A673 (cell line): Measurements from ENCODE around the gene TMEM178B. TPM values are rescaled to one million over a fixed set of nuclear protein-coding genes. Genes with fewer than 3 reads are reported as not detected.

Experiments
- BruUV-seq: library from RNA; stranded (reverse); fragments of 400-500 nt; replicated peaks from 2 replicates; lab custom pipeline; 2021; lab: Mats Ljungman, UMichigan
- CTCF ChIA-PET: fragments of 300-600 bp; sonication (Branson Sonifier 250); formaldehyde crosslinking; loops from one replicate; lab custom pipeline; 2022; ENCODE audit warnings: antibody characterized with exemption; lab: Charles Lee
- POLR2A ChIA-PET: fragments of 300-600 bp; sonication (Branson Sonifier 250); formaldehyde crosslinking; loops from one replicate; lab custom pipeline; 2022; ENCODE audit warnings: antibody characterized with exemption; ENCODE audit not compliant: low non-redundant PET; lab: Charles Lee
- DNase-seq: peaks from one replicate; pipeline ENCODE4 v3.0.0-alpha.2; 2015; ENCODE audit warnings: low spot score
- H3K27ac ChIP-seq: fragments of 200-600 bp; sonication (generic); 2 replicates; pipeline ENCODE4 v1.5.1; 2016; ENCODE audit warnings: mixed run types, low read depth, mild to moderate bottlenecking, mixed read lengths, antibody characterized with exemption, low read length; ENCODE audit not compliant: poor library complexity, severe bottlenecking
- H3K27me3 ChIP-seq: fragments of 200-600 bp; sonication (generic); replicated peaks from 2 replicates; pipeline ENCODE4 v1.6.1; 2017; ENCODE audit warnings: mixed run types, low read depth, mild to moderate bottlenecking, mixed read lengths, antibody characterized with exemption, low read length; ENCODE audit not compliant: insufficient read depth, poor library complexity
- H3K36me3 ChIP-seq: fragments of 200-600 bp; sonication (generic); 2 replicates; pipeline ENCODE4 v1.6.1; 2016; ENCODE audit warnings: mixed run types, mild to moderate bottlenecking, mixed read lengths, antibody characterized with exemption, low read length; ENCODE audit not compliant: insufficient read depth, poor library complexity, severe bottlenecking
- H3K4me1 ChIP-seq: fragments of 200-600 bp; sonication (generic); 2 replicates; pipeline ENCODE4 v1.6.1; 2017; ENCODE audit warnings: mixed run types, mild to moderate bottlenecking, mixed read lengths, antibody characterized with exemption, low read length; ENCODE audit not compliant: insufficient read depth, poor library complexity, severe bottlenecking
- H3K4me3 ChIP-seq: fragments of 200-600 bp; sonication (generic); 2 replicates; pipeline ENCODE4 v1.5.1; 2016; ENCODE audit warnings: low read depth, mixed run types, mild to moderate bottlenecking, mixed read lengths, low read length; ENCODE audit not compliant: poor library complexity, severe bottlenecking
- H3K9me3 ChIP-seq: fragments of 200-600 bp; sonication (generic); 2 replicates; pipeline ENCODE4 v1.6.1; 2016; ENCODE audit warnings: mixed run types, low read depth, mild to moderate bottlenecking, mixed read lengths, antibody characterized with exemption, low read length; ENCODE audit not compliant: poor library complexity, severe bottlenecking
- EZH2 ChIP-seq: fragments of 200-600 bp; sonication (generic); IDR thresholded peaks from 2 replicates; pipeline ENCODE4 v1.6.1; 2017; ENCODE audit warnings: borderline replicate concordance, low read depth, mild to moderate bottlenecking, mixed read lengths, antibody characterized with exemption, low read length; ENCODE audit not compliant: poor library complexity, severe bottlenecking
- intact Hi-C: fragments of 100-400 bp; cut with micrococcal nuclease; formaldehyde crosslinking; loops from one replicate; pipeline ENCODE4 v1.10.0; 2022; ENCODE audit not compliant: unreplicated experiment
- total RNA-seq: library from RNA; stranded (reverse); gene quantifications from 2 replicates; pipeline ENCODE4 v1.2.3, GENCODE V29; 2021
- TF ChIP-seq, protein P1 (sequence below): fragments of 300-800, 200-600 bp; sonication (generic); conservative IDR thresholded peaks from 2 replicates; pipeline ENCODE4 v1.5.1; 2017; ENCODE audit warnings: low read depth, mild to moderate bottlenecking, antibody characterized with exemption, low read length, moderate library complexity, mixed read lengths

The TMEM178B gene
- total RNA-seq, 1 experiment from 2014 or later, result 2.8 TPM

DNA sequence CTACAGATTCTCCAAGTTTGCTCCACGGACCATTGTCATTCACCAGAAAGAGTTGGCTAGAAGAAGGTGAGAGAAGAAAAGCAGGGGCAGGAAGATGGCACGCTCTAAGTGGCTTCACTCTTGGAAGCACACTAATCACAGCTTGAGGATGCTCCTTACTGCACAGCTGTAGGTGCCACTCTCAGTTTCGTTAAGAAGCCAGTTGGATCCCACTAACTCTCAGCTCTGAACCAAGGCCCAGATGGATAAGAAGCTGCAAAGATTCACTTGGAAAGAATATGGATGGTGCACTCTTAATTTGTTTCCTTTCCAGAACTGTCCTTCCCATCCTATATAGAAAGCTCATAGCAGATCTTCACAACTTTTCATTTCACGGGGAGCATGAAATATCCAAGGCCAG, 382.8 kb downstream of the TMEM178B start:
- Histone ChIP-seq H3K27me3 (no peaks in the 10 kb centered on the region), H3K27ac (no peak overlapping the region), H3K4me3 (no peak overlapping the region), H3K9me3 (no peaks in the 10 kb centered on the region), H3K4me1 (peaks cover 6% of the 10 kb centered on the region), H3K36me3 (no peaks in the 10 kb centered on the region)
- TF ChIP-seq EZH2, result no peak
- TF ChIP-seq, protein P1, sequence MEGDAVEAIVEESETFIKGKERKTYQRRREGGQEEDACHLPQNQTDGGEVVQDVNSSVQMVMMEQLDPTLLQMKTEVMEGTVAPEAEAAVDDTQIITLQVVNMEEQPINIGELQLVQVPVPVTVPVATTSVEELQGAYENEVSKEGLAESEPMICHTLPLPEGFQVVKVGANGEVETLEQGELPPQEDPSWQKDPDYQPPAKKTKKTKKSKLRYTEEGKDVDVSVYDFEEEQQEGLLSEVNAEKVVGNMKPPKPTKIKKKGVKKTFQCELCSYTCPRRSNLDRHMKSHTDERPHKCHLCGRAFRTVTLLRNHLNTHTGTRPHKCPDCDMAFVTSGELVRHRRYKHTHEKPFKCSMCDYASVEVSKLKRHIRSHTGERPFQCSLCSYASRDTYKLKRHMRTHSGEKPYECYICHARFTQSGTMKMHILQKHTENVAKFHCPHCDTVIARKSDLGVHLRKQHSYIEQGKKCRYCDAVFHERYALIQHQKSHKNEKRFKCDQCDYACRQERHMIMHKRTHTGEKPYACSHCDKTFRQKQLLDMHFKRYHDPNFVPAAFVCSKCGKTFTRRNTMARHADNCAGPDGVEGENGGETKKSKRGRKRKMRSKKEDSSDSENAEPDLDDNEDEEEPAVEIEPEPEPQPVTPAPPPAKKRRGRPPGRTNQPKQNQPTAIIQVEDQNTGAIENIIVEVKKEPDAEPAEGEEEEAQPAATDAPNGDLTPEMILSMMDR, result no peak
- intact Hi-C loops, result no loop called here
- no peak for DNase-seq
- BruUV-seq, result no TSS peak
- POLR2A ChIA-PET, result no interaction called here
- CTCF ChIA-PET, result no interaction called here

DNA sequence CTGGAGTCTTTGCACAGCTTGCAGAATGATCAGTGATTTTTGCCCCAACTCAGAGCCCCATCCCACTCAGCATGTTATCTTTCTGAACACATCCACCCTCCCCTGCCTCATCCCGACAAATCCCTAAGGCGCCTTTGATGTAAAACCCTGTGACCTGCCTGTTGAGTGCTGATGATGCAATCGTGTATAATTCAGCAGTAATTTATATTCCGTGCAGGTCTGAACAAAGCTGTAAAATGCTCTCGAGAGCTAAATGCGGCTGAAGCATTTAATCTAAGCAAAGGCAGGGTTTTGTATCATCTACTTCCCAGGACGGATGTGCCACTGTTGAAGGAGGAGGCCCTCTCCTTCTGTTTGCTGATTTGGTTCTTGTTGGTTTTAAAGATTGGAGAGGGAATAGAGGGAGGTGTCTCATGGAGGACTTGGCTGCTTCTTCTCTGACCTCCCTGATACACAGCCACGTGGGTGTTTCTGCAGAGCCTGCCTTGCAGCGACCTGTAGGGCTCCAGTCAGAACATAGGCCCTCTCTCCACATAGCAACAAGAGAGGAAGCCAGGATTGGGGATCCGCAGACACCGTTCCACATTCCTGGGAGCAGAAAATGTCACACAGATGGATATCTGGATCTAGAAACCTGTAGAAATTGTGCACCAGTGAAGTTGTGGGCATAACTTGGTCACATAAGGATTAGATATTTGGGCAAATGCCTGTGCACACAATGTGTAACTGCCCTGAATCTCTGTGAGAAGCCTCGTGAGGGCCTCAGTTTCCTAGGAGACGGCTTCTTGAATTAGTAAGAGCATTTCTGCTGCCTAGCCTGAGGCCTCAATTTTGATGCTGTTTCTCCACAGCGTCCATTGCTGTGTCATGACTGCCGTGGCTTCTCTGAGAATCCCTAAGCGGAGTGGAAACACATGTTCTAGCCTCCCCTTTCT, 387.2 kb downstream of the TMEM178B start:
- Histone ChIP-seq H3K4me3 (no peak overlapping the region), H3K9me3 (no peaks in the 10 kb centered on the region), H3K36me3 (no peaks in the 10 kb centered on the region), H3K27me3 (no peaks in the 10 kb centered on the region), H3K27ac (no peak overlapping the region), H3K4me1 (peaks cover 6% of the 10 kb centered on the region)
- BruUV-seq, result no TSS peak
- intact Hi-C loops, result no loop called here
- TF ChIP-seq, protein P1, result no peak
- no peak for TF ChIP-seq EZH2
- ChIA-PET CTCF (no interaction called here), POLR2A (no interaction called here)
- DNase-seq, result peak; percentile 23

DNA sequence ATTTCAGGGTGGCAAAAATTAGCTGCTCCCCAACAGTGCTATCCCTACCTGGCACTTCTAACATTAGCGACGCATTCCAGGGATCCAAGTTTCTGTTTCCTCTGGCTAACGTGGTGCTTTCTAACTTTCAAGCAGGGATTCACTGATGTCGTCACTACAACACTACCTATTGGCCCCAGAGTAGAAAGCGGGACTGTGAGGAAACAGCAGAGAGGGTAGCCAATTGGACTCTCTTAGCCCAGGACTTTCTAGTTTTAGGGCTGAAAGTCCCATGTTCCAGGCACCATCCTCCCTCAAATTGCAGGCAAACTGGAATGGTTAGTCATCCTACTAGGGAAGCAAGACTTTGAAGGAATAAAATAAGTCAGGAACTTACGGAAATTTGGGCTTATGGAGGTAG, 388.1 kb downstream of the TMEM178B start:
- H3K27ac ChIP-seq, result no peak overlapping the region
- intact Hi-C loops, result no loop called here
- TF ChIP-seq, protein P1, result no peak
- no peak for TF ChIP-seq EZH2
- BruUV-seq, result no TSS peak
- no peak overlapping the region for H3K4me3 ChIP-seq
- ChIA-PET CTCF (no interaction called here), POLR2A (no interaction called here)
- no peak for DNase-seq
- H3K36me3 ChIP-seq, result no peaks in the 10 kb centered on the region
- H3K4me1 ChIP-seq, result peaks cover 6% of the 10 kb centered on the region
- H3K9me3 ChIP-seq, result no peaks in the 10 kb centered on the region
- H3K27me3 ChIP-seq, result no peaks in the 10 kb centered on the region
